PC-9 (cell line): Measurements from ENCODE around the gene SERF1A. TPM values are rescaled to one million over a fixed set of nuclear protein-coding genes. Genes with fewer than 3 reads are reported as not detected.
A peak's percentile ranks its signal among the peaks of the same experiment; 100 is the strongest.
"Not testable (repeated sequence)": the region's sequence is repeated elsewhere in the genome, so short reads cannot be mapped to it uniquely, and the experiment has no call there.

ENCODE experiments used
- Bru-seq: library from RNA; stranded (reverse); fragments of 400-500 nt; gene quantifications from one replicate; lab custom pipeline; 2021; lab: Mats Ljungman, UMichigan
- BruChase-seq, 2 experiments: library from RNA; stranded (reverse); fragments of 400-500 nt; gene quantifications; one replicate each; lab custom pipeline; 2021; lab: Mats Ljungman, UMichigan
- BruUV-seq: library from RNA; stranded (reverse); fragments of 400-500 nt; replicated peaks from 2 replicates; lab custom pipeline; 2021; lab: Mats Ljungman, UMichigan
- CTCF ChIA-PET: fragments of 300-600 bp; sonication (Branson Sonifier 250); formaldehyde crosslinking; loops from one replicate; lab custom pipeline; 2022; ENCODE audit warnings: antibody characterized with exemption; lab: Charles Lee
- POLR2A ChIA-PET: fragments of 300-600 bp; sonication (Branson Sonifier 250); formaldehyde crosslinking; loops from one replicate; lab custom pipeline; 2022; ENCODE audit warnings: antibody characterized with exemption; ENCODE audit not compliant: unreplicated experiment; lab: Charles Lee
- DNase-seq, 2 experiments: peaks; one replicate each; pipeline versions ENCODE4 v3.0.0 to v3.0.0-alpha.2; 2015 to 2022; ENCODE audit warnings: mixed read lengths in 1 of 2
- H2AFZ ChIP-seq: fragments of 200-600 bp; sonication (generic); 2 replicates; pipeline ENCODE4 v1.8.1; 2017; ENCODE audit warnings: antibody characterized with exemption
- H3F3A ChIP-seq: fragments of 200-600 bp; sonication (generic); 2 replicates; pipeline ENCODE4 v1.8.1; 2017; ENCODE audit warnings: antibody characterized with exemption, mild to moderate bottlenecking, low read depth; ENCODE audit not compliant: insufficient read depth
- H3K27ac ChIP-seq: fragments of 200-600 bp; sonication (generic); 2 replicates; pipeline ENCODE4 v1.6.1; 2016; ENCODE audit warnings: mixed run types
- H3K27me3 ChIP-seq: fragments of 200-600 bp; sonication (generic); 2 replicates; pipeline ENCODE4 v1.6.1; 2016; ENCODE audit warnings: low read depth, mixed run types; ENCODE audit not compliant: insufficient read depth
- H3K36me3 ChIP-seq: fragments of 200-600 bp; sonication (generic); 2 replicates; pipeline ENCODE4 v1.6.1; 2016; ENCODE audit warnings: low read depth, mixed run types
- H3K4me1 ChIP-seq: fragments of 200-600 bp; sonication (generic); replicated peaks from 2 replicates; pipeline ENCODE4 v1.6.1; 2016; ENCODE audit warnings: mixed run types; ENCODE audit not compliant: insufficient read depth
- H3K4me2 ChIP-seq: fragments of 200-600 bp; sonication (generic); 2 replicates; pipeline ENCODE4 v1.6.1; 2017; ENCODE audit warnings: mixed run types
- H3K4me3 ChIP-seq: fragments of 200-600 bp; sonication (generic); 2 replicates; pipeline ENCODE4 v1.6.1; 2016; ENCODE audit warnings: mixed run types
- H3K79me2 ChIP-seq: fragments of 200-600 bp; sonication (generic); 2 replicates; pipeline ENCODE4 v1.6.1; 2017; ENCODE audit warnings: low read depth, mixed run types
- H3K9me2 ChIP-seq: fragments of 200-600 bp; sonication (generic); 2 replicates; pipeline ENCODE4 v1.8.1; 2017; ENCODE audit warnings: mild to moderate bottlenecking; ENCODE audit not compliant: insufficient read depth
- H3K9me3 ChIP-seq: fragments of 200-600 bp; sonication (generic); 2 replicates; pipeline ENCODE4 v1.8.1; 2016; ENCODE audit warnings: low read depth; ENCODE audit not compliant: insufficient read depth
- H4K20me1 ChIP-seq: fragments of 200-600 bp; sonication (generic); 2 replicates; pipeline ENCODE4 v1.8.1; 2017; ENCODE audit not compliant: insufficient read depth
- intact Hi-C: fragments of 100-400 bp; cut with micrococcal nuclease; formaldehyde crosslinking; loops from one replicate; pipeline ENCODE4 v1.10.0; 2022; ENCODE audit not compliant: unreplicated experiment
- long read RNA-seq: library from polyadenylated mRNA; stranded (forward); transcript quantifications from one replicate; pipeline ENCODE4 v2.0.0, GENCODE V29; 2022
- total RNA-seq: library from RNA; stranded (reverse); gene quantifications from 2 replicates; pipeline ENCODE4 v1.2.3, GENCODE V29; 2021

Gene SERF1A
- 1.1 and 5.7 TPM in 2 replicates for total RNA-seq
- percentile 17 among the genes with signal in this experiment for Bru-seq, nascent RNA
- BruChase-seq, experiment 1, labeled RNA remaining after a 2-hour chase: percentile 21 among the genes with signal in this experiment
- BruChase-seq, experiment 2, labeled RNA remaining after a 6-hour chase: percentile 18 among the genes with signal in this experiment
- long read RNA-seq, transcript SERF1A-201 (3 exons, 963 nt): major isoform, 24 of 28 reads
- long read RNA-seq, partial matches to known transcripts: 0 of 28 reads
- long read RNA-seq, other reads (novel, unspliced or antisense): 3 of 28 reads

- H3K27ac ChIP-seq, BruUV-seq, H4K20me1 ChIP-seq, H3F3A ChIP-seq, H2AFZ ChIP-seq, H3K36me3 ChIP-seq, DNase-seq, H3K4me3 ChIP-seq, H3K4me1 ChIP-seq, H3K27me3 ChIP-seq, CTCF ChIA-PET, H3K79me2 ChIP-seq, POLR2A ChIA-PET, H3K4me2 ChIP-seq, intact Hi-C loops, H3K9me2 ChIP-seq, H3K9me3 ChIP-seq: not testable (repeated sequence)
Measured at GRCh38 chr5:70900533-70901271, at the start of gene SERF1A. Gene SERF1A (plus strand): TSS chr5:70900669. CDS start chr5:70900870, 201 bp downstream.

- H3K27me3 ChIP-seq, H3K9me2 ChIP-seq, H3K79me2 ChIP-seq, intact Hi-C loops, H4K20me1 ChIP-seq, POLR2A ChIA-PET, DNase-seq, H3K4me2 ChIP-seq, H3K27ac ChIP-seq, H3K4me1 ChIP-seq, H3F3A ChIP-seq, CTCF ChIA-PET, H3K4me3 ChIP-seq, H3K36me3 ChIP-seq, BruUV-seq, H2AFZ ChIP-seq, H3K9me3 ChIP-seq: not testable (repeated sequence)
Measured at GRCh38 chr5:70866778-70867177, 33.7 kb upstream of the SERF1A start.

- BruUV-seq, CTCF ChIA-PET, H4K20me1 ChIP-seq: not testable (repeated sequence)
Measured at GRCh38 chr5:70870626-70871025, 29.8 kb upstream of the SERF1A start.

GRCh38 chr5:70896076-70896475 lies 4.4 kb upstream of the SERF1A start:
- DNase-seq, H3K4me1 ChIP-seq, BruUV-seq, H3K27me3 ChIP-seq, H3K4me2 ChIP-seq, CTCF ChIA-PET, H3K27ac ChIP-seq, H2AFZ ChIP-seq, H3K9me3 ChIP-seq, H3K79me2 ChIP-seq, intact Hi-C loops, H3K9me2 ChIP-seq, H3F3A ChIP-seq, H3K4me3 ChIP-seq, POLR2A ChIA-PET, H3K36me3 ChIP-seq, H4K20me1 ChIP-seq: not testable (repeated sequence)

More at GRCh38 chr5:70870626-70871025, 29.8 kb upstream of the SERF1A start:
- DNase-seq, H3K9me3 ChIP-seq, H3K27ac ChIP-seq, H2AFZ ChIP-seq, H3K79me2 ChIP-seq, POLR2A ChIA-PET, H3K4me2 ChIP-seq, H3K4me3 ChIP-seq, H3F3A ChIP-seq, intact Hi-C loops, H3K27me3 ChIP-seq, H3K4me1 ChIP-seq, H3K36me3 ChIP-seq, H3K9me2 ChIP-seq: not testable (repeated sequence)

GRCh38 chr5:70901272-70901571 lies 753 bp downstream of the SERF1A start:
- H3K79me2 ChIP-seq, H2AFZ ChIP-seq, H3K4me1 ChIP-seq, H3K4me2 ChIP-seq, H3K27me3 ChIP-seq, DNase-seq, H3F3A ChIP-seq, H3K9me3 ChIP-seq, H3K36me3 ChIP-seq, H3K4me3 ChIP-seq, intact Hi-C loops, H3K27ac ChIP-seq, POLR2A ChIA-PET, H3K9me2 ChIP-seq, H4K20me1 ChIP-seq, CTCF ChIA-PET: not testable (repeated sequence)
- BruUV-seq: TSS peak; percentile 62

- H4K20me1 ChIP-seq, H2AFZ ChIP-seq, H3K9me3 ChIP-seq, H3K4me3 ChIP-seq, CTCF ChIA-PET, H3K36me3 ChIP-seq, H3K27ac ChIP-seq, H3F3A ChIP-seq, H3K4me2 ChIP-seq, H3K27me3 ChIP-seq, H3K79me2 ChIP-seq, H3K4me1 ChIP-seq, BruUV-seq, H3K9me2 ChIP-seq, POLR2A ChIA-PET, intact Hi-C loops, DNase-seq: not testable (repeated sequence)
Measured at GRCh38 chr5:70906624-70907023, 6.2 kb downstream of the SERF1A start.

- intact Hi-C loops, H3K27me3 ChIP-seq, DNase-seq, H3K27ac ChIP-seq, H3K79me2 ChIP-seq, H2AFZ ChIP-seq, H3K4me1 ChIP-seq, H3K4me3 ChIP-seq, H3K36me3 ChIP-seq, H3F3A ChIP-seq, BruUV-seq, CTCF ChIA-PET, H3K4me2 ChIP-seq, POLR2A ChIA-PET, H3K9me2 ChIP-seq, H4K20me1 ChIP-seq, H3K9me3 ChIP-seq: not testable (repeated sequence)
Measured at GRCh38 chr5:70916829-70917228, 16.4 kb downstream of the SERF1A start.
